ENCODE data around the gene KDM4C.
A peak's percentile ranks its signal among the peaks of the same experiment; 100 is the strongest.

Gene KDM4C

DNA sequence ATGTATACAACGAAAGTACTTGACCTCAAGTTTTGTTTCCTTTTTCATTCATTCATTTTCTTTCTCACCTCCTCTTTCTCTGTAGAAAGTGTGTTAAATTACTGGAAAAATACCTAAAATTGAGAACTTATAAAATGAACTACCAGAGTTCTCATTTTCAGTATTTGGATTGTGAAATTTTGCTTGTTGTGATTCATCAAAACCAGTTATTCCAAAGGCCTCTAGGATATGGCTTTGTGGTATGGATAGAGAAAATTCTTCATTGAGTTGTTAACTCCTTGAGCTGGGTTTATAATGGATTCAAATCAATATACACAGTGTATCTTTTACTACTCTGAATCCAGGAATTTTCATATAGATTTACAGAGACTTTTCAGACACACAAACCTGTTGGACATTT lies 287.6 kb downstream of the KDM4C start:
- DNase-seq (ENCODE audit: low spot score), result no peak

DNA sequence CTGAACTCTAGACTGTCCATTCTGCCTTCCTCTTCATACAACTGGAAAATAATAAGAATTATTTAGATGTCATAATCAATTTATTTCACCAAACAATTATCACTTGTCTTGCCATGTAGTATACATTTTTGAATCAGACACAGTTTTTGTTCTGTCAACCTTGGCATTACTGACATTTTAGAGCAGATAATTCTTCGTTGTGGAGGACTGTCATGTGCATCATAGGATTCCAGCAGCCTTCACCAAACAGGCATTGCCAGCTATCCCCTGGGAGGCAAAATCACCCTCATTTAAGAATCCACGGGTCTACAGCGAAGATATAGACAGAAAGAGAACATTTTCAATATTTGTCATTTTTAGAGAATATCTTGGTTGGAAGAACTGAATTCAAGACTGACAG lies 293.9 kb downstream of the KDM4C start:
- no peak for DNase-seq (ENCODE audit: low spot score)

DNA sequence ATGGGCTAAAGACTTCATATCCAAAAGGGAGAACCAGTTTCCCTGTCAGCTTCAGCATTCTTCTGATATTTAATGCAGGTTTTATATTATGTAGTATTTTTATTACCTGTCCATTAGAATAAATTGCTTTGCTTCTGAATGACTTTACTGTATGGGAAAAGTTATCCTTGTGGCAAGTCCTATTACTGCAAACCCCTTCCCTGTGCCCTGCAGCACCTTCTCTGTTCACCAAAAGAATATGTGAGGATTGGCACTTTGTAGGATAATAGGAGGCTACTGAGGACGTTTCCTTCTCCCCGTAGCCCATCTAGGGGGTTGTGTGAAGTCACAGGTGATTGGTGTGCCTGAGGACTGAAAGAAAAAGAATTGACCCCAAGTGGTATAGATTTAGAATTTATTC lies 296.1 kb downstream of the KDM4C start:
- DNase-seq (ENCODE audit: low spot score), result no peak

DNA sequence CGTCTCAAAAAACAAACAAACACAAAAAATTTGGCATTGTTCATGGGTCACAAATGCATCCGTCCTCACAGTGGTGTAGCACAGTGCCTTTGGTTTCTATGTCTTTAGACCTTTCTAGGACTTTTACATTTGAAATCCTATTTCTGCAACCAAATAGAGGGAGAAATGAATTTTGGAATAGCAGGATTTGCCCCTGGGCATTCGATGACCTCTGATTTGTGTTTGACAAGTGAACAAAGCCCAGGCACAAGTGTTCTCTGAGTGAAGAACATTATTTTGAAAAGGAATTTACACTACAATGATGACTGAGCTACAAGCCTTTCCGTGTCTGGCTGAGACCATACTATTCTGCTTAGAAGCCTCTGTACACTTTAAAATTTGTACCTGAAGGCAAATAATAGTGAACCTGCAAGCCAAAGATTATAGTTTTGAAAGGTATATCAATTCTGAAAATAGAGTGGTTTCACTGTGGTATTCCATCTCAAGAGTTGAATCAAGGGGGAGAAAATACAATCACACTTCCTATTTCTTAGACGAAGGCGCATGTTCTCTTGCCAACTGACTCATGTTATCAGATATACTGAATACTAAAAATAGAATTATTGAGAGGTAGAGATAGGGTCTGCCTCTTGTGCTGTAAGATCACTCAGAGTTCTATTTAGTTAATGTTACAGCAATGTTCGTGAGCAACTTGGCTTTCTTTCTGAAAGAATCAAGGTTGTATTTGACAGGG lies 297.6 kb downstream of the KDM4C start:
- no peak for DNase-seq (ENCODE audit: low spot score)

DNA sequence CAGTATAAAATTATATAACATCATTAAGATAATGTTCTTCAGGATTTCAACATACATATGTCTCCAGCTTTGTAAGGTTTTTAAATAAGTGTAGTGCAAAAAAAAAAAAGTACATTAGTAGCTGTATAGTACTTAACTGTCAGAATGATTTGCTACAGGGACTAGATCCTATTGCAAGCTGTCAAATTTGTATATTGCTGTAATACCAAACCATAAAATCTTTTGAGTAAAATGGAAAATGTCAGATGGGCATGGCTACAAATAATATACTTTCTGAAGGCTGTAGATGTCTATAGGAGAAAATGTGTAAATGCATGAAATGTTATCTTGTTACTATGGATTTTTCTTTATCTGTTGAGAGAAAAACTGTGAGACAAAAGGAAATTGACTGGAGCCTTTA lies 298.5 kb downstream of the KDM4C start:
- DNase-seq (ENCODE audit: low spot score), result no peak

DNA sequence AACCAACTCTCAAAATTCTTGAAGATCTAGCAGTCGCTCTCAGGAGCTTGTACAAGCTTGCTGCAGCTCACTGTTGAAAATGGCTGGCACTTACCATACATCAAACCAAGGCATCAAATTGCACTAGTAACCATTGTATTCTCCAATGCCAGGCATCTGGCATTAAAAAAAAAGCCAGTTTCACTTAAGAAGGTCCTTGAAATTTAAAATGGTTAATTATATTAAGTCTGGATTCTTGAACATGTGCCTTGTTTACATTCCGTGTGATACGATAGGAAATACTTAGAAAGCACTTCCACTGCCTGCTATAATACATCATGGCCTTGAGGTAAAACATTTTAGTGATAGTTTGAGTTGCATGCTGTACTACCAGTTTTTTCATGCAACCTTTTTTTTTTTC lies 300.7 kb downstream of the KDM4C start:
- DNase-seq (ENCODE audit: low spot score), result no peak

DNA sequence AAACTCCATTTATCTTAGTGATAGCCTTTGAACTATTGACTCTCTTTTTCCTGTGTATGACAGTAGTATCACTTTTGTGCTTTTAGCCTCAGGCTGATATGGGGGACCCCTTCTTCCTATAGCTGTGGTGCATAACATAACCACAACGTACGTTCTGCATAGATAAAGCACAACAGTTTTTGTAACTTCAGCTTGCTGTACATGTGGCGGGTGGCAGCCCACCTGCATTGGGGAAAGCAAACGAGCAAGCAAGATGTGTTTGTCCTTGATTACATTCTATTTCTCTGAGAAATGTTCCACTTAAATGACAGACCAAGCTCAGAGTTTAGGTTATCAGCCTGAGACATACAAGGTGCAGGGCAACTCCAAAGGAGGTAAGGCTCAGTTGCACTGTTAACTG lies 309.4 kb downstream of the KDM4C start:
- no peak for DNase-seq (ENCODE audit: low spot score)

DNA sequence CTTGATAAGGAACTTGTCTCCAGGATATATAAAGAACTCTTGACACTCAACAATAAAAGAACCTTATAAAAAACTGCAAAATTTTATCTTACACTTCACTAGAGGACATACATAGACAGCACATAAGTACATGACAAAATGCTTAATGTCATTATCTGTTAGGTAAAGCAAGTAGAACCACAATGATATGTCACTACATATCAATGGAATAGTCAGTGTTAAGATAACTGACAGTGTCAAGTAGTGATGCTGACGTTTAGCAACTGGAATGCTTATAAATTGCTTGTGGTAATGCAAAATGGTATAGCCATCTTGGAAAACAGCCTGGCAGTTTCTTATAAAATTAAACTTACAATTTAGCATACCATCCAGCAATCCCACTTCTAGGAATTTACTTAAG lies 314.1 kb downstream of the KDM4C start:
- DNase-seq (ENCODE audit: low spot score), result no peak

DNA sequence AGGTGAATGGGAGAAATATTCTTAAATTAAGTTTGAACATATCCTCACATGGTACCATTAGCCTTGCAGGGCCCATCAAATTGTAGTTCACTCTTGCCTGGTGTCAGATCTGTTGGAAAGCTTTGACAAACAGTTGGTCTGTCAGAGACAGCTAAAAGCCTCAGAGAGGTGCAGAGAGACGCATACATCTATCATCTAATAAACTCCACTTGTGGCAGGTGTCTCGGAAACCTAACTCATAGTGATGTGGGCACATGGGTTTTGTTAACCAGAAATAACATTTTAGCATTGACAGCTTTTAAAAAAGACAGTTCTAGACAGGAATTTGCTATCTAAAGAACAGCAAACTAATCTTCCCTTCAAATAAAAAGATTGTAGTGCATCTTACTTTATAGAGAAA lies 315.9 kb downstream of the KDM4C start:
- DNase-seq (ENCODE audit: low spot score), result no peak

DNA sequence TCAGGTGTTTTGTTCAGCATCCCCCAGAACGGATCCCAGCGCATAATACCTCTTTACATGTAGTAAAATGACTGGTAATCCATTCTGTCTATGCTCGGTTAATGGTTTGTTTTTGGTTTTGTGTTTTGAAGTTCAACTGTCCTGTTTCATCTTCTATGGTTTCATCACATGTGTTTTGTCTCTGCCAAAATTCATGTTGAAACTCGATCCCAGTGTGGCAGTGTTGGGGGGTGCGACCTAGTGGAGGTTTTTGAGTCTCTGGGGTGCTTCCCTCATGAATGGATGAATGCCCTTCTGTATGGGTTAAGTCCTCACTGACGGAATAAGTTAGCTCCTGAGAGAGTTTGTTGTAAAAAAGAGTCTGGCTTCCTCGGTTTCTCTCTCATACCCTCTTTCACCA lies 317.4 kb downstream of the KDM4C start:
- no peak for DNase-seq (ENCODE audit: low spot score)

DNA sequence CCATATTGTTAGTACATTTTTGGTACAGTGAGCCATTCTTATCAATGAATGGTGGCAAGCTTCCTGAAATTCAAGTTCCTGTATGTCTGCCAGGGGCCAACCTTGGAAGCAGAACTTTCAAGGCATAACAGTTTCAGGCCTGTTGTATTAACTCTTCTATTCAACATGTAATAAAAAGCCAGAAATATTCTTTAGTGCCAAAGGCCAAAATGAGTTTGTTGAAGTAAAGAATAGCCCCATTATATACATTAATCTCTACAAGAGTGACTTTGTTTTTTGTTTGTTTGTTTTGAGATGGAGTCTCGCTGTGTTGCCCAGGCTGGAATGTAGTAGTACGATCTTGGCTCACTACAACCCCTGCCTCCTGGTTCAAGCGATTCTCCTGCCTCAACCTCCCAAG lies 321.3 kb downstream of the KDM4C start:
- no peak for DNase-seq (ENCODE audit: low spot score)

DNA sequence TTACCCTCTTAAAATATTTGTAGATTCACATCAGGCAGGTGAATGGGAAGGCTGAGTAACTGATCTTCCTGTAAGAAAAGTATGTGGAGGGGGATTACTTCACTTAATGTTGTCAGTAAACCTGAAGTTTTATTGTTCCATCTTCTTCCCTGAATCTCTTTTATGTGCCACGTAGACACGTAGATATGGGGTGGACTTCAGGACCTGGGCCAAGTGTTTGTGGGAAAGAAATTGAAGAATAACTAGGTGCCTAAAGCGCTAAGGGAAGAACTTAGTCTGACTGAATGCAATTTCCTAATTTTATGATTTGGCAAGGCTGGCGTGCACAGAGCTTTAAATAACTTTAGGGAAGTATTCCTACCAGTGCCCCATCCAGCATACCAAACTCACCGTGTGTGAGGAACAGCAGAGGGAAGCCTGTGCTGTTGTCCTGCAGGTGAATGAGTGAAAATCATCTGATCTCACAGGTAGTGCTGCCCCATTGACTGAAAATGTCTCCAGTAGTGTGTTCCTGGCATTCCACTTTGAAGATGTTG lies 323.4 kb downstream of the KDM4C start:
- DNase-seq (ENCODE audit: low spot score), result no peak

DNA sequence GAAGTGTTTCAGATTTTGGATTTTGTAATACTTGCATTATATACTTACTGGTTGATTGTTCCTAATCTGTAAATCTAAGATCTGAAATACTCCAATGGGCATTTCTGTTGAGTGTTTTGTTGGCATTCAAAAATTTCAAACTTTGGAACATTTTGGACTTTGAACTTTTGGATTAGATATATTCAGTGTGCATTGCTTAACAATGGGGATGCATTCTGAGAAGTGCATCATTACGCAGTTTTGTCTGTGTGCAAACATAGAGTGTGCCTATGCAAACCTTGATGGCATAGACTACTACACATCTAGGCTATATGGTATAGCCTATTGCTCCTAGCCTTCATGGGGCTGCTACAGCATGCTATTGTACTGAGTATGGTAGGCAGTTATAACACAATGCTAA lies 325.4 kb downstream of the KDM4C start:
- DNase-seq (ENCODE audit: low spot score), result no peak

DNA sequence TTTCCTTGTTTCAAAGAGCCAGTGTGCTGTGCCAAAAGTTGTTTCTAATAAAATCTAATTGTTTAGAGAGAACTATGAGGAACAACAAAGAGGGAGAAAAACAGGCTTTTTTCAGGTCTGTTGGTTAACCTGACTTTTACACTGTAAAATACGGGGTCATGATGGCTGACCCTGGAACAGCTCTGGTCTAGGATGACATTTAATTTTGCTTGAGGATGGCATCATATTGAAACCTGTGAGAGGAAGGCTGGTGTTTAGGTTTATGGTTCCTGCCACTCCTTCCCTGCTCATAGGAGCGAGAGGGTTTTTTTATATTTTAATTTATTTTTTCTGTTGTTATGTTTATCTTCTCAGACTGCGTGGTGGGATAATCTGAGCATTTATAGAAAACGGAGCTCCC lies 327.6 kb downstream of the KDM4C start:
- no peak for DNase-seq (ENCODE audit: low spot score)

DNA sequence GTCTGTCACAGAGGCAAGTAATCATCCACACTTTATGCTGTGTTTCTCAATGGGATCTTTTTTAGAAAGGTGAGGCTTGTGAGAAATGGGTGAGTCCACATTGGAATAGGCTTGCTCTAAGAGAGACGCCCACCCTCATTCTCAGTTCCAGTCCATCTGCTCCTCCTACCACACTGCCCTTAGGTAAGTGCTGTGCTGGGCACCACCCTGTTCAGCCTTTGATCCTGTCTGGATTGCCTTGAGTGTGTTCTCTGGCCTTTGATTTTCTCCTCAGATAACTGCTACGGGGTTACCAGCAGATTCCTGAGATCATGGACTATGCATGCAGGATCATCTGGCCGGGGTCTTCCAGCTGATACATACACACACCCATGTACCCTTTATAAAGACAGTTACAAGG lies 328.6 kb downstream of the KDM4C start:
- no peak for DNase-seq (ENCODE audit: low spot score)

DNA sequence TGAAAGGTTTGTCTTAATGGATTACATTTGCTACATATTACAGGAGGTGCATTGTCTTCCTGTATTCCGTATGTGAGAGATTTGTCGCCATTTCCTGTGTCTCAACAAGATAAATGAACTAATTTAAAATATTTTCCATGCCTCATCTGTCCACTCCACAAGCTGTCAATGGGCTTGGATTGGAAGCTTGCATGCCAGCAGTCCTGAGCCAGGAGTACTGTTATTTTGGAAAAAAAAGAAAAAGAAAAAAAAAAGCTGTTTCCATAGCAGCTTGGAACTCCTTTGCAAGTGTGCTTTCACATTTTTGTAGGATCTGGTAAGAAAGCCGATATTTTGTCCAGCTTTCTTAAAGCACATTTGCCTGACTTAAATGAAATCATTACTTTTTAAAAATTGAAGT lies 330.8 kb downstream of the KDM4C start:
- DNase-seq (ENCODE audit: low spot score), result no peak

DNA sequence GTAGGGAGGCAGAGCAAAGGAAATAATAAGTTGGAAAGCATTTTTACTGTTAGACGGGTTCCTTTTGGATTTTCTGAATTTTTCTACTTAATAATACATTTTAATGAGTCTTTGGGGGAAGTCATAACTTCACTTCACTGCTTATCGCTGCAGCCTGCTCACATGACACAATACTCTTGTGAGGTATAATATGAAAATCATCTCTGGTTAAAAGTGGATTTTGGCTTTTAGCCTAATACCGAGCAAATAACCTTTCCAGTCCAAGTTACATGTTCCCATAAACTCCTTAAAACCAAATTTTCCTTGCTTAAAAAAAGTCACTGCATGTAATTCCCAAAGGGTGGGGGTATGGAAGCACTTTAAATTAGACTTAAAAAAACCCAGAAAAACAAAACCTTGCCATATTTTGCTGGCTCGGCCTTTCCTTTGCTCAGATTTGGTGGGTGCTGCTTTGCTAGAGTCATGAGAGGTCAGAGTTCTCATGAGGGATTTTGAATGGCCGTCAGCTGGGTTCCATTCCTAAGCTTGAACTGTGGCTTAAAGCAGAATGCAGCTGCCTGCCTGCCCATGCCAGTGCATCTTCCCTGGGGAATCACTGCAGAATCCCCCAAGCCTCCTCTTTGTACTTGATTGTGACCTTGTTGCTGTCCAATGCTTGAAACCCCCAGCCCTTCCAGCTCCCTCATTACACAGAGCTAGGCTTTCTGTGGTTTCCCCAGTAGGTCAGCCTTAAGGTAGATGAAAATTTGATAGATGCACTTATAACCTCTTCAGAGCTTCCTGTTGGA lies 331.8 kb downstream of the KDM4C start:
- DNase-seq (ENCODE audit: low spot score), result no peak

DNA sequence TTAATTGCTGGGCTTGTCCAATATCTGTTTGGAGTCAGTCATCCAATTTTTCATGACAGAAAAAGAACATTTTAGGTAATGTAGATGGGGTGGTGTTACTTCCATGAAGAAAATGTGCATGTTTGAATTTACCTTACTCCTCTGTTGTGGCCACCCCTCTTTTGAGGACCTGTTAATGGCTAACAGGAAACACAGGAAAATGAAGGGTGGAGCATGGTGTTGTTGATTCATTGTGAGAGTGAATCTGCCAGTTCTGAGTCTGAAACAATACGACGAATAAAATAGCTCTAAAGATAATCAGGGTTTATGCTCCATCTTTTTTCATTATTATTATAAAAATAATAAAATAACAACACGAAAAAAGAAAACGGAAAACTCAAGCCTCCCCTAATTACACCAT lies 335.3 kb downstream of the KDM4C start:
- no peak for DNase-seq (ENCODE audit: low spot score)

DNA sequence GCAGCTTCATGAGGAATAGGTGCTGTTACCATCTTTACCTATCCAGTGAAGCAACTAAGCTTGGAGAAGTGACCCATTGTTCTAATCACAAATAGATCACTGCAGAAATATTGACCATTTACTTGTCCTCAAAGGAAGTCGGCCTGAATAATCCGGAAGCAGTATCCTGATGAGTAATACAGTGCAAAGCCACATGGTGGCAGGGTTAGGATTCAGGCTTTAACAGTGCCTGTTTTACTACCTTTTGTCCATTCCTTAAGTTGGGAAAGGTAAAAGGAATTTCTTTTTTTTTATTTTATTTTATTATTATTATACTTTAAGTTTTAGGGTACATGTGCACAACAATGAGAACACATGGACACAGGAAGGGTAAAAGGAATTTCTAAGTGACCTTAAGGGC lies 336.3 kb downstream of the KDM4C start:
- DNase-seq (ENCODE audit: low spot score), result peak; percentile 6

DNA sequence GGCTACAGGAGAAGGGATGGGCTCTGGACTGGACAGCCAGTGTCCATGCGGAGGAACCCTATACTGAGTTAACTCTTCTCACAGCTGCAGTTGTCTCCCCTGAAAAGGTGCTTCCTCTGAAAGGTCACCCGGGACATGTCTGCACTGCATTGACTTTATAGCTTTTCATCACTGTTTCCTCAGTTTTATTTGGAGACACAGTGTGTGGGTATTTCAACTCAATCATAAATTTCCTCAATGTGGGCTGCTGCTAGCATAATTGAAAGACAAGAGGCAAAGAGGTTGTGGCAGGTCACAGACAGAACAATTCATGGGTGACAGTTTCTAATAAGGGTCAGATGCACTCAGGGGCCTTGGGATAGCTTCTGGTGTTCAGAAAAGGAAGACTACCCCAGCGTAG lies 336.8 kb downstream of the KDM4C start:
- no peak for DNase-seq (ENCODE audit: low spot score)

DNA sequence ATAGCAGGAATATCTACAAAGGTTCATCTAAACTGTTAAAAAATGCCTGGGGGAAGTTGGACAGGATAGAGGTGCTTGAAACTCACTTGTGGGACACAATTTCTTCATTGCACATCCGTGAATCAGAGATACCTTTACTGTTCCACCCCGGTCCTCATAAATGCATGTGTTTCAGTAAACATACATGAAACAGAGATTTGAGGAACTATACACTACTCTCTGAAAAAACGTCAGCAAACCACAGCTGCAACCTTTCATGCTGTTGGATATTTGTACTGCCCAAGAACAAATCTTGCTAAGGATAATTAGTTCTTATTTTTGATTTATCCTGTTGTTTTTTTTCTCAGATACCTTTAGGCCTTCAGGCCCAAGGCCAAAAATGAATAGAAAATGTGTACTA lies 337.3 kb downstream of the KDM4C start:
- DNase-seq (ENCODE audit: low spot score), result no peak

DNA sequence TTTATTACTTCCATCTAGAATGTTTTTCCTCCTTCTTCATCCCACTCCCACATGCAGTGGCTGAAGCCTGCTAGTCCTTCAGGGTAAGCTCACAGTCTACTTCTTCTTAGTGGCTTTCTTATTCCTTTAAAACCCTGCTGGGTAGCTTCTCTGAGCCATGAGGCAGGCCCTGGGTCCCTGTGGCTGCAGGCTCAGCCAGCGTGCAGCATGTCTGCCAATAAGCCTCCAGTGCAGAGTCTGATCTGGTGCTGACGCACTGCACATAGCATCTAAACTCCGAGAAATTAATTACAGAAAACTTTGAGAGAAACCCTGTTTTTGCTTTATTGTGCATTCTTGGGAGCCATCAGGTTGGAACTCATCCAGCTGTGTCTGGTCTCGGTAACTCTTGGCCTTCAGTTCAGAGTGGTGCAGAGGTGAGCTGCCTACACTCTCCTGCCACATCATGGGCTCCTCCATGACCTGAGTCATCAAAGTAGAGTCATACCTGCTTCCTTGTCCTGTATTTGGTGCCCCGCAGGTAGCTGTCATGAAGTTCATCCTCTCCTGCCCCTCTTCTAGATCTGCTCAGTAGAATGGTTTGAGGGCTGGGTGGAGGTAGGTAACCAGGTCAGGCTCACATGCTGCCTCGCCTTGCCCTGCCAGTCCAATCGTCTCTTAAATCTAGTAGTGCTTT lies 339.4 kb downstream of the KDM4C start:
- no peak for DNase-seq (ENCODE audit: low spot score)

Measured in HuH-7.5 (cell line).